ENCODE data around the gene SNX20.

SNX20 gene

DNA sequence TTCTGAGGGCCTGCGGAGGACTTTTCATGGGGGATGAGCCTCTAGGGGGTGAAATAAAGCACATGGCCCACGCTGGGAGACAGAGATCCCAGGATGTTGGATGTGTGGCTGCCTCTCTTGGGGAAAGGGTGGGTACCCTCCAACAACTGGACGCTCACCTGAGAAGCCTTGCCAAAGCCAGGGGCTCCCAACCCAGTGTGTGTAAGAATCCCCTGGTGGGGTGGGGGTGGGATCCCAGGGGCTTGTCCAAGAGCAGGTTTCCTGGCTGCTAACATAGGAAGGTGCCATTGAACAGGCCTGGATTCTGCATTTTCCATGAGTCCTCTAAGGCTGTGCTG, 587 bp downstream of the SNX20 start:
- H2AFZ ChIP-seq (ENCODE audit: low read depth): no peak overlapping the region
- no peak overlapping the region for H3K27ac ChIP-seq
- H3K9ac ChIP-seq: no peak overlapping the region
- no peak overlapping the region for H3K4me3 ChIP-seq (IDR thresholded peaks at IDR 0.05; ENCODE audit: insufficient read depth, low read depth, low read length)
- TF ChIP-seq CTCF (conservative IDR thresholded peaks at IDR 0.05; ENCODE audit: low read depth, low read length): no peak
- H3K4me2 ChIP-seq: no peak overlapping the region
- H3K36me3 ChIP-seq (ENCODE audit: insufficient read depth): no peaks in the 10 kb centered on the region
- H3K4me1 ChIP-seq (ENCODE audit: low read depth, poor library complexity, severe bottlenecking): no peaks in the 10 kb centered on the region
- H3K79me2 ChIP-seq (ENCODE audit: insufficient read depth, low read depth): no peaks in the 10 kb centered on the region
- H3K27me3 ChIP-seq (ENCODE audit: insufficient read depth, low read depth): no peaks in the 10 kb centered on the region
- H4K20me1 ChIP-seq (ENCODE audit: insufficient read depth): no peaks in the 10 kb centered on the region

- Histone ChIP-seq H3K27me3 (ENCODE audit: insufficient read depth, low read depth) (no peaks in the 10 kb centered on the region), H4K20me1 (ENCODE audit: insufficient read depth) (no peaks in the 10 kb centered on the region), H3K4me3 (IDR thresholded peaks at IDR 0.05; ENCODE audit: insufficient read depth, low read depth, low read length) (no peak overlapping the region), H3K36me3 (ENCODE audit: insufficient read depth) (no peaks in the 10 kb centered on the region), H3K4me2 (no peak overlapping the region), H3K9ac (no peak overlapping the region), H3K79me2 (ENCODE audit: insufficient read depth, low read depth) (no peaks in the 10 kb centered on the region), H3K27ac (no peak overlapping the region), H3K4me1 (ENCODE audit: low read depth, poor library complexity, severe bottlenecking) (no peaks in the 10 kb centered on the region), H2AFZ (ENCODE audit: low read depth) (no peak overlapping the region)
- TF ChIP-seq CTCF (conservative IDR thresholded peaks at IDR 0.05; ENCODE audit: low read depth, low read length): no peak
These were observed 1.2 kb downstream of the SNX20 start for GRCh38 chr16:50679676-50680555.

GRCh38 chr16:50679266-50679665, 1.8 kb downstream of the SNX20 start:
- H3K4me2 ChIP-seq: no peak overlapping the region
- H3K27me3 ChIP-seq (ENCODE audit: insufficient read depth, low read depth): no peaks in the 10 kb centered on the region
- no peak overlapping the region for H3K9ac ChIP-seq
- H2AFZ ChIP-seq (ENCODE audit: low read depth): no peak overlapping the region
- no peak overlapping the region for H3K4me3 ChIP-seq (IDR thresholded peaks at IDR 0.05; ENCODE audit: insufficient read depth, low read depth, low read length)
- no peaks in the 10 kb centered on the region for H4K20me1 ChIP-seq (ENCODE audit: insufficient read depth)
- no peaks in the 10 kb centered on the region for H3K4me1 ChIP-seq (ENCODE audit: low read depth, poor library complexity, severe bottlenecking)
- H3K79me2 ChIP-seq (ENCODE audit: insufficient read depth, low read depth): no peaks in the 10 kb centered on the region
- no peaks in the 10 kb centered on the region for H3K36me3 ChIP-seq (ENCODE audit: insufficient read depth)
- TF ChIP-seq CTCF (conservative IDR thresholded peaks at IDR 0.05; ENCODE audit: low read depth, low read length): no peak
- no peak overlapping the region for H3K27ac ChIP-seq

- H3K27ac ChIP-seq: no peak overlapping the region
- no peaks in the 10 kb centered on the region for H3K36me3 ChIP-seq (ENCODE audit: insufficient read depth)
- H3K4me3 ChIP-seq (IDR thresholded peaks at IDR 0.05; ENCODE audit: insufficient read depth, low read depth, low read length): no peak overlapping the region
- no peak overlapping the region for H2AFZ ChIP-seq (ENCODE audit: low read depth)
- no peak for TF ChIP-seq CTCF (conservative IDR thresholded peaks at IDR 0.05; ENCODE audit: low read depth, low read length)
- no peak overlapping the region for H3K4me2 ChIP-seq
- H4K20me1 ChIP-seq (ENCODE audit: insufficient read depth): no peaks in the 10 kb centered on the region
- H3K9ac ChIP-seq: no peak overlapping the region
- no peaks in the 10 kb centered on the region for H3K27me3 ChIP-seq (ENCODE audit: insufficient read depth, low read depth)
- no peaks in the 10 kb centered on the region for H3K4me1 ChIP-seq (ENCODE audit: low read depth, poor library complexity, severe bottlenecking)
- H3K79me2 ChIP-seq (ENCODE audit: insufficient read depth, low read depth): no peaks in the 10 kb centered on the region
These were observed 2.6 kb downstream of the SNX20 start for GRCh38 chr16:50678531-50678930.

All from KMS-11 (cell line).